SK-N-SH (cell line): ENCODE results near the gene MADD.

Experiments
- CTCF ChIP-seq: fragments of 200-600 bp; sonication (generic); IDR thresholded peaks from 2 replicates; pipeline ENCODE4 v1.6.1; 2017; ENCODE audit warnings: antibody characterized with exemption, mild to moderate bottlenecking, moderate library complexity
- EP300 ChIP-seq, 2 experiments: IDR thresholded peaks; 2 replicates each; pipeline versions ENCODE4 v1.4.0 to v1.6.1; 2012; ENCODE audit warnings: borderline replicate concordance in 1 of 2, low read depth in 1 of 2, low read length in 1 of 2
- FOSL2 ChIP-seq: IDR thresholded peaks from 2 replicates; pipeline ENCODE4 v1.4.0; 2012; ENCODE audit warnings: low read depth, mild to moderate bottlenecking, moderate library complexity, borderline replicate concordance
- FOXM1 ChIP-seq: IDR thresholded peaks from 2 replicates; pipeline ENCODE4 v1.4.0; 2012; ENCODE audit warnings: low read depth, mild to moderate bottlenecking
- IRF3 ChIP-seq: fragments of 150-350 bp; IDR thresholded peaks from 2 replicates; pipeline ENCODE4 v1.6.1; 2016; ENCODE audit warnings: mild to moderate bottlenecking, low read depth, low read length
- POLR2AphosphoS5 ChIP-seq: IDR thresholded peaks from 2 replicates; pipeline ENCODE4 v1.6.1; 2012; ENCODE audit warnings: low read depth, low read length
- RCOR1 ChIP-seq: fragments of 150-350 bp; IDR thresholded peaks from 2 replicates; pipeline ENCODE4 v1.6.1; 2017; ENCODE audit warnings: antibody characterized with exemption, low read length
- SMC3 ChIP-seq: IDR thresholded peaks from 2 replicates; pipeline ENCODE4 v1.6.1; 2012; ENCODE audit warnings: low read depth, low read length, improper control_type of control experiment
- TAF1 ChIP-seq: IDR thresholded peaks from 2 replicates; pipeline ENCODE4 v1.6.1; 2012; ENCODE audit warnings: low read depth, mild to moderate bottlenecking, low read length, moderate library complexity, borderline replicate concordance
- YY1 ChIP-seq: IDR thresholded peaks from 2 replicates; pipeline ENCODE4 v1.4.0; 2012; ENCODE audit warnings: low read depth, mild to moderate bottlenecking
- TF ChIP-seq, protein P1 (sequence below): IDR thresholded peaks from 2 replicates; pipeline ENCODE4 v1.6.1; 2012; ENCODE audit warnings: mild to moderate bottlenecking, low read depth, low read length, moderate library complexity
- TF ChIP-seq, protein P2 (sequence below): IDR thresholded peaks from 2 replicates; pipeline ENCODE4 v1.4.0; 2012; ENCODE audit warnings: low read depth
- TF ChIP-seq, protein P3 (sequence below): IDR thresholded peaks from 2 replicates; pipeline ENCODE4 v1.4.0; 2012; ENCODE audit warnings: low read depth, borderline replicate concordance

DNA sequence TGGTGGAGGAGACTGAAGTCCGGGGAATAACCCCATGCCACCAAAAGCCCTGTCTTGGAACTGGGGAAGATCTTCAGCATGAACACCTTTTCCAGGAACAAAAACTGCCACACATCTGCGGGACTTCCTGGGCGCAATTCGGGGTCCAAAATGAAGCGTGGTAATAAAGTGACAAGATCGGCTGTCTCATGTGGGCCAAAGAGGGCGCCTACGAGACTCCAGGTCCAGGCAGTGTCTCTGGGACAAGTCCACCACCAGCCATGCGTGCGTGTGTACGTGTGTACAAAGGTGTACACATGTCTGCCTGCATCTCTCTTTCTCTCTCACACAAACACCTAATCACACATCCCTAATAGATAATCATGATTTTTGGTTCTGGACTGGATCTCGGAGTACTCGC, 91.5 kb downstream of the MADD start:
- TF ChIP-seq CTCF (no peak), SMC3 (no peak), EP300 (IDR thresholded peaks at IDR 0.05; ENCODE audit: borderline replicate concordance in 1 of 2, low read depth in 1 of 2, low read length in 1 of 2) (no peak), RCOR1 (no peak), TAF1 (no peak), POLR2AphosphoS5 (no peak), FOSL2 (no peak), IRF3 (no peak), FOXM1 (no peak), YY1 (no peak)
- TF ChIP-seq, protein P1, sequence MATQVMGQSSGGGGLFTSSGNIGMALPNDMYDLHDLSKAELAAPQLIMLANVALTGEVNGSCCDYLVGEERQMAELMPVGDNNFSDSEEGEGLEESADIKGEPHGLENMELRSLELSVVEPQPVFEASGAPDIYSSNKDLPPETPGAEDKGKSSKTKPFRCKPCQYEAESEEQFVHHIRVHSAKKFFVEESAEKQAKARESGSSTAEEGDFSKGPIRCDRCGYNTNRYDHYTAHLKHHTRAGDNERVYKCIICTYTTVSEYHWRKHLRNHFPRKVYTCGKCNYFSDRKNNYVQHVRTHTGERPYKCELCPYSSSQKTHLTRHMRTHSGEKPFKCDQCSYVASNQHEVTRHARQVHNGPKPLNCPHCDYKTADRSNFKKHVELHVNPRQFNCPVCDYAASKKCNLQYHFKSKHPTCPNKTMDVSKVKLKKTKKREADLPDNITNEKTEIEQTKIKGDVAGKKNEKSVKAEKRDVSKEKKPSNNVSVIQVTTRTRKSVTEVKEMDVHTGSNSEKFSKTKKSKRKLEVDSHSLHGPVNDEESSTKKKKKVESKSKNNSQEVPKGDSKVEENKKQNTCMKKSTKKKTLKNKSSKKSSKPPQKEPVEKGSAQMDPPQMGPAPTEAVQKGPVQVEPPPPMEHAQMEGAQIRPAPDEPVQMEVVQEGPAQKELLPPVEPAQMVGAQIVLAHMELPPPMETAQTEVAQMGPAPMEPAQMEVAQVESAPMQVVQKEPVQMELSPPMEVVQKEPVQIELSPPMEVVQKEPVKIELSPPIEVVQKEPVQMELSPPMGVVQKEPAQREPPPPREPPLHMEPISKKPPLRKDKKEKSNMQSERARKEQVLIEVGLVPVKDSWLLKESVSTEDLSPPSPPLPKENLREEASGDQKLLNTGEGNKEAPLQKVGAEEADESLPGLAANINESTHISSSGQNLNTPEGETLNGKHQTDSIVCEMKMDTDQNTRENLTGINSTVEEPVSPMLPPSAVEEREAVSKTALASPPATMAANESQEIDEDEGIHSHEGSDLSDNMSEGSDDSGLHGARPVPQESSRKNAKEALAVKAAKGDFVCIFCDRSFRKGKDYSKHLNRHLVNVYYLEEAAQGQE, result no peak
- TF ChIP-seq, protein P2, sequence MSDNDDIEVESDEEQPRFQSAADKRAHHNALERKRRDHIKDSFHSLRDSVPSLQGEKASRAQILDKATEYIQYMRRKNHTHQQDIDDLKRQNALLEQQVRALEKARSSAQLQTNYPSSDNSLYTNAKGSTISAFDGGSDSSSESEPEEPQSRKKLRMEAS, result no peak
- TF ChIP-seq, protein P3, sequence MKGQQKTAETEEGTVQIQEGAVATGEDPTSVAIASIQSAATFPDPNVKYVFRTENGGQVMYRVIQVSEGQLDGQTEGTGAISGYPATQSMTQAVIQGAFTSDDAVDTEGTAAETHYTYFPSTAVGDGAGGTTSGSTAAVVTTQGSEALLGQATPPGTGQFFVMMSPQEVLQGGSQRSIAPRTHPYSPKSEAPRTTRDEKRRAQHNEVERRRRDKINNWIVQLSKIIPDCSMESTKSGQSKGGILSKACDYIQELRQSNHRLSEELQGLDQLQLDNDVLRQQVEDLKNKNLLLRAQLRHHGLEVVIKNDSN, result no peak
